Prostate gland (tissue), 2 donors: ENCODE measurements around the gene MED27.

Experiments used
- CTCF ChIP-seq, 4 experiments: fragments of 200-600 bp in 2 of 4; fragments of 450-650 bp in 2 of 4; sonication (generic) in 2 of 4; IDR thresholded peaks; 1 replicate in 3 of 4; 2 replicates in 1 of 4; pipeline ENCODE4 v1.5.1; 2016 to 2019; ENCODE audit warnings: antibody characterized with exemption in 4 of 4, mild to moderate bottlenecking in 2 of 4, moderate library complexity in 2 of 4
- POLR2A ChIP-seq: fragments of 450-650 bp; IDR thresholded peaks from one replicate; pipeline ENCODE4 v1.6.1; 2016; ENCODE audit warnings: antibody characterized with exemption, mild to moderate bottlenecking
- POLR2AphosphoS5 ChIP-seq: sonication (generic); formaldehyde crosslinking; IDR thresholded peaks from one replicate; pipeline ENCODE4 v1.6.1; 2017; ENCODE audit warnings: antibody characterized with exemption

GRCh38 chr9:131856105-131856504, 223.6 kb downstream of the MED27 start:
- TF ChIP-seq CTCF (IDR thresholded peaks at IDR 0.05) (no peak), POLR2A (no peak), POLR2AphosphoS5 (no peak)
